Body of pancreas (tissue), 4 donors: Measurements from ENCODE around the gene NXPH1. TPM values are rescaled to one million over a fixed set of nuclear protein-coding genes. Genes with fewer than 3 reads are reported as not detected.

Experiments used
- ATAC-seq: fragments of 150-250 bp; one replicate; pipeline ENCODE4 v1.9.1; 2016
- DNase-seq, 4 donors: peaks; one replicate each; pipeline ENCODE4 v3.0.0-alpha.2; 2019
- H3K27ac ChIP-seq, 4 donors: fragments of 200-600 bp; sonication (generic); 1 replicate in 3 of 4; 2 replicates in 1 of 4; pipeline versions ENCODE4 v1.5.1 to v1.6.1; 2016 to 2019; ENCODE audit warnings: mild to moderate bottlenecking in 1 of 4, mixed read lengths in 1 of 4, moderate library complexity in 1 of 4
- H3K27me3 ChIP-seq, 2 donors: fragments of 200-600 bp; sonication (generic); one replicate each; pipeline ENCODE4 v1.6.0; 2016; ENCODE audit warnings: mild to moderate bottlenecking in 1 of 2
- H3K36me3 ChIP-seq, 2 donors: fragments of 200-600 bp; sonication (generic); replicated peaks in 1 of 2; 2 replicates each; pipeline ENCODE4 v1.5.1; 2016; ENCODE audit warnings: low read depth in 2 of 2; ENCODE audit not compliant: insufficient read depth in 1 of 2
- H3K4me1 ChIP-seq: fragments of 200-600 bp; sonication (generic); one replicate; pipeline ENCODE4 v1.6.0; 2016
- H3K4me3 ChIP-seq, 2 donors: fragments of 200-600 bp; sonication (generic); 1 replicate in 1 of 2; 2 replicates in 1 of 2; pipeline ENCODE4 v1.5.1; 2016 to 2019
- H3K9me3 ChIP-seq, 3 donors: fragments of 200-600 bp; sonication (generic); 1 replicate in 2 of 3; 2 replicates in 1 of 3; pipeline ENCODE4 v1.5.1; 2016
- CTCF ChIP-seq, 7 experiments: fragments of 450-650 bp in 4 of 7; fragments of 200-600 bp in 3 of 7; sonication (generic) in 3 of 7; IDR thresholded peaks; one replicate each; pipeline ENCODE4 v1.5.1; 2016 to 2019; ENCODE audit warnings: antibody characterized with exemption in 7 of 7
- POLR2A ChIP-seq, 3 donors: fragments of 450-650 bp; IDR thresholded peaks; one replicate each; pipeline ENCODE4 v1.6.1; 2016; ENCODE audit warnings: antibody characterized with exemption in 3 of 3, mild to moderate bottlenecking in 2 of 3
- WGBS, 2 donors: methylation state at CpG; one replicate each; pipeline ENCODE4 v1.1.5; 2017; 5-methylcytosine and 5-hydroxymethylcytosine counted together
- intact Hi-C: fragments of 100-400 bp; cut with DNase I; formaldehyde crosslinking; loops from one replicate; pipeline ENCODE4 v1.15.1; 2023
- total RNA-seq, 2 donors: library from RNA; depleted of rRNA; stranded (reverse); fragments of >200 nt; gene quantifications; one replicate each; pipeline ENCODE4 v1.1.0, GENCODE V29; 2016

NXPH1 gene
- total RNA-seq, 2 donors from 2014 or later, result not detected

GRCh38 chr7:8490391-8491045, 57.1 kb downstream of the NXPH1 start:
- intact Hi-C loops, result no loop called here
- Histone ChIP-seq H3K27me3 (no peaks in the 10 kb centered on the region), H3K4me1 (no peaks in the 10 kb centered on the region), H3K27ac (no peak overlapping the region), H3K4me3 (no peak overlapping the region), H3K9me3 (no peaks in the 10 kb centered on the region), H3K36me3 (no peaks in the 10 kb centered on the region)
- ATAC-seq (no peak), DNase-seq (no peak)
- WGBS, 2 donors, result 23 to 36% methylated on average over 4 of the region's 4 CpGs
- TF ChIP-seq CTCF (IDR thresholded peaks at IDR 0.05), result no peak
- no peak for TF ChIP-seq POLR2A (IDR thresholded peaks at IDR 0.05)

GRCh38 chr7:8491106-8491505, 57.7 kb downstream of the NXPH1 start:
- no peak overlapping the region for H3K27ac ChIP-seq
- ATAC-seq, result no peak
- no peaks in the 10 kb centered on the region for H3K36me3 ChIP-seq
- H3K4me3 ChIP-seq, result no peak overlapping the region
- H3K9me3 ChIP-seq, result no peaks in the 10 kb centered on the region
- H3K4me1 ChIP-seq, result no peaks in the 10 kb centered on the region
- WGBS, 2 donors, result 57 to 59% methylated on average over 3 of the region's 3 CpGs
- intact Hi-C loops, result no loop called here
- TF ChIP-seq POLR2A (IDR thresholded peaks at IDR 0.05), result no peak
- TF ChIP-seq CTCF (IDR thresholded peaks at IDR 0.05), result no peak
- no peak for DNase-seq
- no peaks in the 10 kb centered on the region for H3K27me3 ChIP-seq

GRCh38 chr7:8491544-8492489, 58.4 kb downstream of the NXPH1 start:
- Histone ChIP-seq H3K4me1 (no peaks in the 10 kb centered on the region), H3K4me3 (no peak overlapping the region), H3K36me3 (no peaks in the 10 kb centered on the region), H3K27me3 (no peaks in the 10 kb centered on the region), H3K9me3 (no peaks in the 10 kb centered on the region), H3K27ac (no peak overlapping the region)
- no peak for ATAC-seq
- intact Hi-C loops, result no loop called here
- no peak for DNase-seq
- TF ChIP-seq POLR2A (IDR thresholded peaks at IDR 0.05) (no peak), CTCF (IDR thresholded peaks at IDR 0.05) (no peak)
- WGBS, 2 donors, result 24 to 34% methylated on average over 8 of the region's 8 CpGs

GRCh38 chr7:8499128-8499527, 65.7 kb downstream of the NXPH1 start:
- Histone ChIP-seq H3K4me3 (no peak overlapping the region), H3K9me3 (no peaks in the 10 kb centered on the region), H3K4me1 (no peaks in the 10 kb centered on the region), H3K36me3 (no peaks in the 10 kb centered on the region), H3K27me3 (no peaks in the 10 kb centered on the region), H3K27ac (no peak overlapping the region)
- intact Hi-C loops, result no loop called here
- TF ChIP-seq POLR2A (IDR thresholded peaks at IDR 0.05) (no peak), CTCF (IDR thresholded peaks at IDR 0.05) (no peak)
- no peak for DNase-seq
- no peak for ATAC-seq
